Ovary (tissue), 9 donors: ENCODE data around the gene MAGED4B. TPM values are rescaled to one million over a fixed set of nuclear protein-coding genes. Genes with fewer than 3 reads are reported as not detected.

Experiments
- DNase-seq, 5 donors: peaks; one replicate each; pipeline ENCODE4 v3.0.0-alpha.2; 2019 to 2020
- H3K27ac ChIP-seq, 2 donors: fragments of 200-600 bp; one replicate each; pipeline versions ENCODE4 v1.5.1 to v1.8.0; 2019 to 2022
- H3K27me3 ChIP-seq: fragments of 200-600 bp; one replicate; pipeline ENCODE4 v1.8.0; 2022
- H3K36me3 ChIP-seq: fragments of 200-600 bp; sonication (generic); one replicate; pipeline ENCODE4 v1.5.1; 2019
- H3K4me1 ChIP-seq: one replicate; pipeline ENCODE4 v1.8.1; 2013; ENCODE audit warnings: mild to moderate bottlenecking, moderate library complexity; ENCODE audit not compliant: insufficient read depth
- H3K4me3 ChIP-seq: fragments of 200-600 bp; sonication (generic); one replicate; pipeline ENCODE4 v1.5.1; 2017
- H3K9me3 ChIP-seq, 2 donors: fragments of 200-600 bp in 1 of 2; sonication (generic) in 1 of 2; one replicate each; pipeline versions ENCODE4 v1.5.1 to v1.8.1; 2013 to 2019; ENCODE audit warnings: mild to moderate bottlenecking in 1 of 2, moderate library complexity in 1 of 2
- CTCF ChIP-seq, 3 donors: fragments of 450-650 bp in 2 of 3; fragments of 200-600 bp in 1 of 3; IDR thresholded peaks; one replicate each; pipeline versions ENCODE4 v1.5.1 to v1.8.0; 2016 to 2022; ENCODE audit warnings: antibody characterized with exemption in 3 of 3, mild to moderate bottlenecking in 1 of 3
- EP300 ChIP-seq: sonication (generic); formaldehyde crosslinking; IDR thresholded peaks from one replicate; pipeline ENCODE4 v1.6.1; 2017; ENCODE audit warnings: antibody characterized with exemption
- POLR2A ChIP-seq: fragments of 450-650 bp; IDR thresholded peaks from one replicate; pipeline ENCODE4 v1.6.1; 2017; ENCODE audit warnings: antibody characterized with exemption, mild to moderate bottlenecking, moderate library complexity
- WGBS, 3 donors: extraction: QIAGEN DNeasy Blood & Tissue Kit in 1 of 3; methylation state at CpG; one replicate each; pipeline versions ENCODE4 v1.1.5 to v1.1.7; 2013 to 2017; 5-methylcytosine and 5-hydroxymethylcytosine counted together
- intact Hi-C, 4 donors: fragments of 100-400 bp; cut with DNase I; formaldehyde crosslinking; loops; one replicate each; pipeline versions ENCODE4 v1.11.0 to v1.15.1; 2022 to 2023
- polyA plus RNA-seq, 2 donors: library from polyadenylated mRNA; stranded (reverse); fragments of 200-250 nt in 1 of 2; fragments of 350-450 nt in 1 of 2; fragmentation: Illumina TruSeq in 1 of 2; extraction: RNeasy Lipid Tissue Mini Kit (QIAGEN cat#74804) in 1 of 2; gene quantifications; one replicate each; pipeline ENCODE4 v1.2.3, GENCODE V29; 2013 to 2014
- small RNA-seq: library from RNA; depleted of rRNA; stranded (forward); fragments of <200 nt; gene quantifications from one replicate; pipeline ENCODE3, GENCODE V24; 2016
- total RNA-seq, 7 donors: library from RNA; depleted of rRNA in 2 of 7; stranded (reverse); fragments of >200 nt in 2 of 7; fragmentation: NEBNext Ultra II Directional in 3 of 7; extraction: Animal tissue kit (Norgen Biotek cat#: 25700) in 3 of 7; gene quantifications; one replicate each; pipeline versions ENCODE4 v1.1.0 to v1.2.4, GENCODE V29; 2016 to 2023
- donor health status: DM: no; HTN: no; CAD: no; lungs with moderate emphysema.
- donor health status: DM: no; HTN: no; CAD: no.
- donor health status: Bipolar disorder and iron deficiency.
- donor health status: DM: yes; HTN: yes; CAD: no.
- donor health status: DM: no; HTN: no; CAD: no.
- donor health status: DM: yes; HTN: yes; CAD: no.

Gene MAGED4B
- total and polyA plus RNA-seq, 9 donors: 5.1 to 35.5 (median 21.2) TPM

GRCh38 chrX:52034211-52034610, 34.8 kb downstream of the MAGED4B start:
- 55 to 73% (median 56%) methylated on average over 1 of the region's 1 CpG for WGBS, 3 donors
- no peak overlapping the region for H3K27ac ChIP-seq
- no peaks in the 10 kb centered on the region for H3K4me1 ChIP-seq
- H3K27me3 ChIP-seq: no peaks in the 10 kb centered on the region
- intact Hi-C loops: no loop called here
- no peaks in the 10 kb centered on the region for H3K36me3 ChIP-seq
- no peaks in the 10 kb centered on the region for H3K9me3 ChIP-seq
- TF ChIP-seq EP300 (no peak), CTCF (IDR thresholded peaks at IDR 0.05) (no peak)
- no peak overlapping the region for H3K4me3 ChIP-seq
- DNase-seq: no peak

GRCh38 chrX:52031371-52031770, 37.6 kb downstream of the MAGED4B start:
- Histone ChIP-seq H3K4me1 (no peaks in the 10 kb centered on the region), H3K27ac (no peak overlapping the region), H3K36me3 (no peaks in the 10 kb centered on the region), H3K4me3 (no peak overlapping the region), H3K27me3 (no peaks in the 10 kb centered on the region), H3K9me3 (no peaks in the 10 kb centered on the region)
- intact Hi-C loops: no loop called here
- WGBS, 3 donors: 24 to 63% (median 35%) methylated on average over 2 of the region's 2 CpGs
- DNase-seq: no peak
- TF ChIP-seq EP300 (no peak), CTCF (IDR thresholded peaks at IDR 0.05) (no peak), POLR2A (no peak)

- Histone ChIP-seq H3K36me3 (no peaks in the 10 kb centered on the region), H3K27ac (no peak overlapping the region), H3K27me3 (no peaks in the 10 kb centered on the region), H3K9me3 (no peaks in the 10 kb centered on the region), H3K4me3 (no peak overlapping the region), H3K4me1 (no peaks in the 10 kb centered on the region)
- intact Hi-C loops: no loop called here
- no peak for DNase-seq
- TF ChIP-seq CTCF (IDR thresholded peaks at IDR 0.05) (no peak), EP300 (no peak), POLR2A (no peak)
- WGBS, 3 donors: 15 to 23% (median 16%) methylated on average over 3 of the region's 3 CpGs
These were observed 53.2 kb downstream of the MAGED4B start for GRCh38 chrX:52015794-52016193.

Small RNA genes within 50 kb of the gene (small RNA-seq; reads per million reads assigned to genes)
- not detected for gene SNORA11E

Other genes starting within 250 kb of the MAGED4B start
- gene MAGED1, start 175.6 kb downstream of the MAGED4B start, total RNA-seq: 100 to 1,000 TPM in 5 of 7 donors, 10 to 100 TPM in 2; 27.1 to 139 (median 111) TPM
- gene MAGED1, start 175.6 kb downstream of the MAGED4B start, polyA plus RNA-seq: 100 to 1,000 TPM in 1 of 2 donors, 10 to 100 TPM in 1; 50.0 to 310 TPM
- 10 to 100 TPM in 4 of 7 donors, 1 to 10 TPM in 3; 1.3 to 25.3 (median 12.0) TPM for gene MAGED4, start 115.7 kb upstream of the MAGED4B start, total RNA-seq
- gene MAGED4, start 115.7 kb upstream of the MAGED4B start, polyA plus RNA-seq: 10 to 100 TPM; 11.0 to 21.6 TPM